ENCODE measurements around the gene SLC25A26.
"Not testable (repeated sequence)": the region's sequence is repeated elsewhere in the genome, so short reads cannot be mapped to it uniquely, and the experiment has no call there.

Gene SLC25A26

GRCh38 chr3:66270288-66270687, 49.5 kb downstream of the SLC25A26 start:
- no peak for DNase-seq (ENCODE audit: low spot score)

GRCh38 chr3:66270701-66271100, 49.9 kb downstream of the SLC25A26 start:
- no peak for DNase-seq (ENCODE audit: low spot score)

GRCh38 chr3:66271231-66271630, 50.4 kb downstream of the SLC25A26 start:
- no peak for DNase-seq (ENCODE audit: low spot score)

- no peak for DNase-seq (ENCODE audit: low spot score)
These were observed 51.2 kb downstream of the SLC25A26 start for GRCh38 chr3:66272016-66272415.

- not testable (repeated sequence) for DNase-seq (ENCODE audit: low spot score)
These were observed 54.0 kb downstream of the SLC25A26 start for GRCh38 chr3:66274837-66275236.

- peak; percentile 37 for DNase-seq (ENCODE audit: low spot score)
These were observed 56.0 kb downstream of the SLC25A26 start for GRCh38 chr3:66276705-66277274.

GRCh38 chr3:66279168-66279567, 58.4 kb downstream of the SLC25A26 start:
- DNase-seq (ENCODE audit: low spot score), result no peak

- no peak for DNase-seq (ENCODE audit: low spot score)
These were observed 59.5 kb downstream of the SLC25A26 start for GRCh38 chr3:66280304-66280703.

GRCh38 chr3:66291922-66292321, 71.1 kb downstream of the SLC25A26 start:
- not testable (repeated sequence) for DNase-seq (ENCODE audit: low spot score)

- no peak for DNase-seq (ENCODE audit: low spot score)
These were observed 76.6 kb downstream of the SLC25A26 start for GRCh38 chr3:66297260-66297873.

- no peak for DNase-seq (ENCODE audit: low spot score)
These were observed 77.1 kb downstream of the SLC25A26 start for GRCh38 chr3:66297900-66298299.

GRCh38 chr3:66298591-66298990, 77.8 kb downstream of the SLC25A26 start:
- no peak for DNase-seq (ENCODE audit: low spot score)

- DNase-seq (ENCODE audit: low spot score), result not testable (repeated sequence)
These were observed 78.3 kb downstream of the SLC25A26 start for GRCh38 chr3:66299085-66299484.

- DNase-seq (ENCODE audit: low spot score), result no peak
These were observed 79.1 kb downstream of the SLC25A26 start for GRCh38 chr3:66299891-66300290.

GRCh38 chr3:66302288-66302687, 81.5 kb downstream of the SLC25A26 start:
- no peak for DNase-seq (ENCODE audit: low spot score)

GRCh38 chr3:66303491-66303901, 82.7 kb downstream of the SLC25A26 start:
- no peak for DNase-seq (ENCODE audit: low spot score)

GRCh38 chr3:66304293-66304692, 83.5 kb downstream of the SLC25A26 start:
- no peak for DNase-seq (ENCODE audit: low spot score)

GRCh38 chr3:66306086-66306485, 85.3 kb downstream of the SLC25A26 start:
- DNase-seq (ENCODE audit: low spot score), result not testable (repeated sequence)

GRCh38 chr3:66306991-66307390, 86.2 kb downstream of the SLC25A26 start:
- not testable (repeated sequence) for DNase-seq (ENCODE audit: low spot score)

- DNase-seq (ENCODE audit: low spot score), result no peak
These were observed 91.2 kb downstream of the SLC25A26 start for GRCh38 chr3:66312039-66312438.

- no peak for DNase-seq (ENCODE audit: low spot score)
These were observed 93.7 kb downstream of the SLC25A26 start for GRCh38 chr3:66314455-66314854.

GRCh38 chr3:66317750-66318376, 97.1 kb downstream of the SLC25A26 start:
- DNase-seq (ENCODE audit: low spot score), result no peak

- DNase-seq (ENCODE audit: low spot score), result no peak
These were observed 99.6 kb downstream of the SLC25A26 start for GRCh38 chr3:66320390-66320789.

GRCh38 chr3:66322436-66322835, 101.6 kb downstream of the SLC25A26 start:
- no peak for DNase-seq (ENCODE audit: low spot score)

Measured in hematopoietic multipotent progenitor cell treated with erythropoietin and hydrocortisone succinate and interleukin-3 and kit ligand, for 17 days (in vitro differentiated cells).